ENCODE results near the gene RFX2.

- TF ChIP-seq CTCF (IDR thresholded peaks at IDR 0.05): no peak
- TF ChIP-seq POLR2A (IDR thresholded peaks at IDR 0.05): no peak
Observed at GRCh38 chr19:6032827-6033226, 77.5 kb downstream of the RFX2 start.

Data from right lobe of liver (tissue), 4 donors.